Glutamatergic neuron (in vitro differentiated cells): ENCODE data around the gene ADK. TPM values are rescaled to one million over a fixed set of nuclear protein-coding genes. Genes with fewer than 3 reads are reported as not detected.

Experiments used
- DNase-seq: peaks from one replicate; pipeline ENCODE4 v3.0.0; 2022
- H3K27ac Mint-ChIP-seq: one replicate; pipeline ENCODE4 v1.8.0; 2020; ENCODE audit warnings: mild to moderate bottlenecking, mixed read lengths, inconsistent platforms; ENCODE audit not compliant: unreplicated experiment
- H3K27me3 Mint-ChIP-seq: one replicate; pipeline ENCODE4 v1.8.0; 2020; ENCODE audit warnings: mild to moderate bottlenecking, moderate library complexity, mixed read lengths, inconsistent platforms; ENCODE audit not compliant: unreplicated experiment
- H3K36me3 Mint-ChIP-seq: one replicate; pipeline ENCODE4 v1.8.0; 2020; ENCODE audit warnings: mild to moderate bottlenecking, mixed read lengths, inconsistent platforms; ENCODE audit not compliant: unreplicated experiment
- H3K4me1 Mint-ChIP-seq: one replicate; pipeline ENCODE4 v1.8.0; 2020; ENCODE audit warnings: mild to moderate bottlenecking, low read depth, mixed read lengths, inconsistent platforms; ENCODE audit not compliant: unreplicated experiment
- H3K4me3 Mint-ChIP-seq: one replicate; pipeline ENCODE4 v1.8.0; 2020; ENCODE audit warnings: mild to moderate bottlenecking, mixed read lengths, inconsistent platforms; ENCODE audit not compliant: unreplicated experiment
- H3K9me3 Mint-ChIP-seq: one replicate; pipeline ENCODE4 v1.8.0; 2020; ENCODE audit warnings: mild to moderate bottlenecking, moderate library complexity, mixed read lengths, inconsistent platforms; ENCODE audit not compliant: unreplicated experiment
- total RNA-seq: library from RNA; stranded (reverse); fragmentation: NEBNext Ultra II Directional; extraction: Animal tissue kit (Norgen Biotek cat#: 25700); gene quantifications from one replicate; pipeline ENCODE4 v1.2.1, GENCODE V29; 2021; ENCODE audit not compliant: unreplicated experiment
- TF ChIP-seq, protein P1 (sequence below): fragments of 200-600 bp; sonication (generic); IDR thresholded peaks from one replicate; pipeline ENCODE4 v1.5.0; 2021; ENCODE audit not compliant: partially characterized antibody, unreplicated experiment

ADK gene
- total RNA-seq, 1 donor from 2014 or later = 16.4 TPM

GRCh38 chr10:74743401-74743800 is 592.4 kb downstream of the ADK start:
- TF ChIP-seq, protein P1, sequence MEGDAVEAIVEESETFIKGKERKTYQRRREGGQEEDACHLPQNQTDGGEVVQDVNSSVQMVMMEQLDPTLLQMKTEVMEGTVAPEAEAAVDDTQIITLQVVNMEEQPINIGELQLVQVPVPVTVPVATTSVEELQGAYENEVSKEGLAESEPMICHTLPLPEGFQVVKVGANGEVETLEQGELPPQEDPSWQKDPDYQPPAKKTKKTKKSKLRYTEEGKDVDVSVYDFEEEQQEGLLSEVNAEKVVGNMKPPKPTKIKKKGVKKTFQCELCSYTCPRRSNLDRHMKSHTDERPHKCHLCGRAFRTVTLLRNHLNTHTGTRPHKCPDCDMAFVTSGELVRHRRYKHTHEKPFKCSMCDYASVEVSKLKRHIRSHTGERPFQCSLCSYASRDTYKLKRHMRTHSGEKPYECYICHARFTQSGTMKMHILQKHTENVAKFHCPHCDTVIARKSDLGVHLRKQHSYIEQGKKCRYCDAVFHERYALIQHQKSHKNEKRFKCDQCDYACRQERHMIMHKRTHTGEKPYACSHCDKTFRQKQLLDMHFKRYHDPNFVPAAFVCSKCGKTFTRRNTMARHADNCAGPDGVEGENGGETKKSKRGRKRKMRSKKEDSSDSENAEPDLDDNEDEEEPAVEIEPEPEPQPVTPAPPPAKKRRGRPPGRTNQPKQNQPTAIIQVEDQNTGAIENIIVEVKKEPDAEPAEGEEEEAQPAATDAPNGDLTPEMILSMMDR = no peak

GRCh38 chr10:74745449-74745848 is 594.4 kb downstream of the ADK start:
- TF ChIP-seq, protein P1 = no peak
- Mint-ChIP-seq H3K4me1 (no peaks in the 10 kb centered on the region), H3K4me3 (no peak overlapping the region), H3K27ac (no peak overlapping the region), H3K27me3 (no peaks in the 10 kb centered on the region), H3K36me3 (no peaks in the 10 kb centered on the region), H3K9me3 (no peaks in the 10 kb centered on the region)
- no peak for DNase-seq

More at GRCh38 chr10:74743401-74743800, 592.4 kb downstream of the ADK start:
- Mint-ChIP-seq H3K4me3 (no peak overlapping the region), H3K9me3 (no peaks in the 10 kb centered on the region), H3K4me1 (no peaks in the 10 kb centered on the region), H3K27me3 (no peaks in the 10 kb centered on the region), H3K27ac (no peak overlapping the region), H3K36me3 (no peaks in the 10 kb centered on the region)
- no peak for DNase-seq

GRCh38 chr10:74746813-74747212 is 595.8 kb downstream of the ADK start:
- H3K4me3 Mint-ChIP-seq = no peak overlapping the region
- H3K36me3 Mint-ChIP-seq = no peaks in the 10 kb centered on the region
- no peak for DNase-seq

DNA sequence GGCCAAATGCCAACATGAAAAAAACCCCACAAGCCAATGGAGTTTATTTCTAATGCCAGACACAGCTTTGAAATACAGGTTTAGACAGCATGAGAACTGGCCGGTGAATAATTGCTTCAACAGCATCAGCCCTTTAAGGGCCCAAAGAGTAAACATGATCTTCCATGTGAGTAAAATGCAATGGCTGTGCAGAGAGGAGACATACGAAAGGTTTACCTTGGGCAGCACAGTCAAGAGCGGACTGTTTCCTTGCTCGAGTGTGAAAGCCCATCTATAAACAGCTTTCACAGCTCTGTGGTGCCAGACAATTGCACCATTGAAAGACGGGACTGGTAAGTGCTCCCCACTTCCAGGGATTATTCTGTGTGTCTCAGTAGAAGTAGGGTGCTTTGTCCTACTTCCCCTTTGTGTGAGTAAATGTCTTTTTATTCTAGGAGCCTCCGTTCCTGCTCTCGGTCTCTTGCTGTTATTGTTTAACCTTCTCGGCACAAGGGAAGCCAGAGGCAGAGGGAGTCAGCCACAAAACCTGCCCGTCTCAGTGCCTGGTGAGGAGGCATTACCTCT is 597.5 kb downstream of the ADK start:
- no peak for DNase-seq
- no peaks in the 10 kb centered on the region for H3K36me3 Mint-ChIP-seq
- H3K4me1 Mint-ChIP-seq = no peaks in the 10 kb centered on the region
- no peaks in the 10 kb centered on the region for H3K9me3 Mint-ChIP-seq
- no peak overlapping the region for H3K27ac Mint-ChIP-seq
- peaks cover 3% of the 10 kb centered on the region for H3K27me3 Mint-ChIP-seq
- TF ChIP-seq, protein P1 = no peak
- H3K4me3 Mint-ChIP-seq = no peak overlapping the region

More at GRCh38 chr10:74746813-74747212, 595.8 kb downstream of the ADK start:
- TF ChIP-seq, protein P1 = no peak
- Mint-ChIP-seq H3K27me3 (no peaks in the 10 kb centered on the region), H3K9me3 (no peaks in the 10 kb centered on the region), H3K4me1 (no peaks in the 10 kb centered on the region), H3K27ac (no peak overlapping the region)

DNA sequence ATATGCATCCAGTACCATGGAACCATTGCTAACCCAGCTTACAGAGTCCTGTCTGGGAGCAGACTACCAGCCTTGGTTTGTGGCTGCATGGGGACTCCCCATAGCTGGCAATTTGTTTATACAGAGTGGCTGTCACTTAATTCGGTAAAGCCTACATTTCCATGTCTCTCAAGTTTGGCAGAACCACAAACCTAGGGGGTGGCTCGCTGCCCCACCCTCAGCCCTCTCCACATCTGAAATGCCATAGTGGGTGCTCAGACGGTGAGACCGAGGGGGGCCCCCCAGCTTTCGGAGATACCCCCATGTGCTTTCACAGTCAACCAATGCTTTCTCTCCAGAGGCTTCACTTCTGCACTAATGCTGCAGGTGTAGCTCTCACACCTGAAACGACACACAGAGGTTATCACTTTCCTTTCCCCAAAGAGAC is 599.8 kb downstream of the ADK start:
- H3K36me3 Mint-ChIP-seq = no peaks in the 10 kb centered on the region
- no peaks in the 10 kb centered on the region for H3K4me1 Mint-ChIP-seq
- no peak overlapping the region for H3K27ac Mint-ChIP-seq
- no peak for DNase-seq
- H3K27me3 Mint-ChIP-seq = peaks cover 3% of the 10 kb centered on the region
- TF ChIP-seq, protein P1 = no peak
- H3K9me3 Mint-ChIP-seq = no peaks in the 10 kb centered on the region
- no peak overlapping the region for H3K4me3 Mint-ChIP-seq
